Stimulated activated CD4-positive, alpha-beta T cell treated with anti-CD3 and anti-CD28 coated beads, TNF-alpha, amount 100 ng/mL, for 24 hours (primary cell): Measurements from ENCODE around the gene FAM78A.

Experiments
- DNase-seq, 3 experiments: peaks; one replicate each; pipeline ENCODE4 v3.0.0-alpha.2; 2020; ENCODE audit warnings: low read depth in 3 of 3

FAM78A gene, protein sequence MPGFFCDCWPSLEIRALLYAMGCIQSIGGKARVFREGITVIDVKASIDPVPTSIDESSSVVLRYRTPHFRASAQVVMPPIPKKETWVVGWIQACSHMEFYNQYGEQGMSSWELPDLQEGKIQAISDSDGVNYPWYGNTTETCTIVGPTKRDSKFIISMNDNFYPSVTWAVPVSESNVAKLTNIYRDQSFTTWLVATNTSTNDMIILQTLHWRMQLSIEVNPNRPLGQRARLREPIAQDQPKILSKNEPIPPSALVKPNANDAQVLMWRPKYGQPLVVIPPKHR

DNA sequence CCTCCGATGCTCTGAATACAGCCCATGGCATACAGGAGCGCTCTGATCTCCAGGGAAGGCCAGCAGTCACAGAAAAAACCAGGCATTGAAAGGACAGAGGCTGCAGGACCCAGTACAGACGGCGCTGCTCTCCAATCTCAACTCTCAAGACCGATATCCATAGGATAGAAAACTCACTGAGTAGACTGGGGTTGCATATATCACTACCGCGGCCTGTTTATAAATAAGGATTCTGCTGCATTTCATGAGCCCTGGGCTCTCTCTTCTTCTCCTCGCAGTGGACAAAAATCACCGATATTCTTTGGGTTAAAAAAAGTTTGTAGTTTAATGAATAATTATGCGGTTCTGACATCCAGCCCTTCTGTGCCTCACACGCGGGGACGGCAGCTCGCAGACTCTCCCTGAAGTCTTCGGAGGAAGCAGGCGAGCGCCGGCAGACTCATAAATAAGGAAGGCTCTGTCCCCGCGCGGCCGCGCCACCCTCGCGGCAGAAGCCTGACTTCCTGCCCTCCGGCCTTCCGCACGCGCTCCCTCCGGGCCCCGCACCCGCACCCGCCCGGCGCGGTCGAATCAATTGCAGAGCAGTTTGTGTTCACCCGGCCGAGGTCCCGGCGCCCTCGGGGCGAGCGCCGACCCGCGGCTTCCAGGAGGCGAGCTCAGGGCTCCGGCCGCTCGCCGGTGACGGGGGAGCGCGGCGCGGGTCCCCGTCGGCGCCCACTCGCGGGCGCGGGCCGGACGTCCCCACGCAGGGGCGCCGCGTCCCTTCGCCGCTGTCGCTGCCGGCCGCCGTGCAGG lies at the start of gene FAM78A:
Gene FAM78A (minus strand): TSS at position 417 of the 795 bp plus-strand sequence. CDS start 331 bp downstream, at position 86.
- DNase-seq, result peak in 1 of 3 experiments; percentile 59

DNA sequence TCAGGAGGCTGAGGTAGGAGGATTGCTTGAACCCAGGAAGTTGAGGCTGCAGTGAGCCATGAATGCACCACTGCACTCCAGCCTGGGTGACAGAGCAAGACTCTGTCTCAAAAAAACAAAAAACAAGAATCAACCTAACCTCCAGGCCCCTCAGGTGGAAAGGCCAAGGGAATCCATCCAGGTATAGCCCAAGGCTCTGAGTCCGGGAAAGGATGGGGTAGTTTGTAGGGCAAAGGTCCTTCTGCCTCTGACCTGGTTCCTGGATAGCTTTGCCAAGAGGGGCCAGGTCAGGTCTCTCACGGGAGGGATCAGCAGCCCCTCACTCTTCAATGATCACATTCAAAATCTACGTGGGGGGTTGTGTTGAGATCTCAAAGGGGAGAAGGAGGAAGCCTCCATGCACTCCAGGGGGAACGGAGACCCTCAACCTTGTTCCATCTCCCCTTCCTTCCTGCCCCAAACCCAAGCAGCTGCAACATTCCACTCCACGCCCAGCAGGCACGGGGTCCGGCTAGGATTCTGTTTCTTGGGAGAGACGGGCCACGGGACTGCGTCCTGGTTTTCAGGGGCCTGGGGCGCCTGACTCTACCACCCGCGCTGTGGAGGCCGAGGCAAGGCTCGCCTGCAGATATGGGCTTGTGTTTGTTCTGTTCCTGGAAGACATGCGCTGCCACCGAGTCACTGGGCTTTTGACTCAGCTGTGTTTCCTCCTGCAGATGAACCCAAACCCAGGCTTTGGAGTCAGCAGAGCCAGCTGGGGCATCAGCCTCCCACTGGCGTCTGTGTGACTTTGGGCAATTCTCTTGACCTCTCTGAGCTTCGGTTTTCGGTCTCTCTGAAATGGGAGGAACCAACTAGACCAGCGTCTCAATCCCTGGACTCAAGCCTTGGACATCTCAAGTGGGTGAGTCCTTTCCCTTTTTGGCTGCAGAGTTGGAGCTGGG lies 48.7 kb upstream of the FAM78A start:
- DNase-seq, result no peak

DNA sequence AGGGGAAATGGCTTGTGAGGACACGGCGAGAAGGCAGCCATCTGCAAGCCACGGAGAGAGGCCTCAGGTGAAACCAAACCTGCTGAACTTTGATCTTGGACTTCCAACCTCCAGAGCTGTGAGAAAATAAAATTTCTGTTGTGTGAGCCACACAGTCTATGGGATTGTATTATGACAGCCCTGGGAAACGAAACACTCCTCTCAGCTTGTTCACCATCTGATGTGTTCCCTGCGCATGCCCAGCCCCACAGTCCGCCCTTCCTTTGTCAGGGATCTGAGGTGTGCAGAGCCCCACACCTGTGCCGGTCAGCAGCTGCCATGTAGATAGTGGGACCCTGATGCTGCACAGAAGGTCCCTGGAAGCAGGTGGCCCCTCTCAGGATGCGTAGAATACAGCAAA lies 47.3 kb upstream of the FAM78A start:
- DNase-seq, result no peak

DNA sequence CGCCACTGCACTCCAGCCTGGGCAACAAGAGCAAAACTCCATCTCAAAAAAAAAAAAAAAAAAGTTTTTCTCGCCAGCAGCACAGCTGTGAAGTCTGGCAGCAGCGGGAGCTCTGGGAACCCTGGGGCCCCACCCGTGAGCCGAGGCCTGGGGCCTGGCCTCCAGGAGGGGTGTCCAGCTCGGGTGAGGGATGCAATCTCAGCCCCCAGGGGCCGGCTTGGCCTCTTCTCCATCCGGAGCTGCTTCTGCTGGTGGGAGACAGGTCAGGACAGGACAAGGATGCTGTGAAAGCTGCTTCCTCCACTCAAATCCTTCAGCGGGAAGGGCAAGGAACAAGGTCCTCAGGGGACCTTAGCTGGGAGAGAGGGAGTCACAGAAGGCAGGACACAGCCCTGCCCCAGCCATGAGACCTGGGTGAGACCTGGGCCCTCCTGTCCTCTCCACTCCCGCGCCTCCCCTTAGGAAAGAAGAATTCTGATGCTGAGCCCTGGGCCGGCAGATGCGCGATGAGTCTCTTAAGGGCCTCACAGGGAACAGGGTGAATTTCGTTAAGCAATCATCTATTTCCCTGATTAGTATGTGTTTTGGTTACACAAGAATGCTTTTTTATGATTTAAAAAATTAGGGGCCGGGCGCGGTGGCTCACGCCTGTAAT lies 43.8 kb upstream of the FAM78A start:
- no peak for DNase-seq

DNA sequence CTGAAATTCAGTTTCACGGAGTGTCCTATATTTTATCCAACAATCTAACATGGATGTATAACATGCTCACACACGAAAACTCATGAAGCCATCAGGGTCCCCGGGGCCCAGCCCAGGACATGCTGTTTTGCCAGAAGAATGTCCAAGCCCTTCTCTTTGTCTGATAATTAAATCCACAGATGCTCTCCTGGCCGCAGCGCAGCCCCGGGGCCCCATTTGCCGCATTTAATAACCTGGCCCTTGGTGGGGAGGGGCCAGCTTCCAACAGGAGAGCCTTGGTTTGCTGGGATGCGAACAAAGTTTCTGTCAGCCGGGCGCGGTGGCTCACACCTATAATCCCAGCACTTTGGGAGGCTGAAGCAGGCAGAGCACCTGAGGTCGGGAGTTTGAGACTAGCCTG lies 43.2 kb upstream of the FAM78A start:
- no peak for DNase-seq

DNA sequence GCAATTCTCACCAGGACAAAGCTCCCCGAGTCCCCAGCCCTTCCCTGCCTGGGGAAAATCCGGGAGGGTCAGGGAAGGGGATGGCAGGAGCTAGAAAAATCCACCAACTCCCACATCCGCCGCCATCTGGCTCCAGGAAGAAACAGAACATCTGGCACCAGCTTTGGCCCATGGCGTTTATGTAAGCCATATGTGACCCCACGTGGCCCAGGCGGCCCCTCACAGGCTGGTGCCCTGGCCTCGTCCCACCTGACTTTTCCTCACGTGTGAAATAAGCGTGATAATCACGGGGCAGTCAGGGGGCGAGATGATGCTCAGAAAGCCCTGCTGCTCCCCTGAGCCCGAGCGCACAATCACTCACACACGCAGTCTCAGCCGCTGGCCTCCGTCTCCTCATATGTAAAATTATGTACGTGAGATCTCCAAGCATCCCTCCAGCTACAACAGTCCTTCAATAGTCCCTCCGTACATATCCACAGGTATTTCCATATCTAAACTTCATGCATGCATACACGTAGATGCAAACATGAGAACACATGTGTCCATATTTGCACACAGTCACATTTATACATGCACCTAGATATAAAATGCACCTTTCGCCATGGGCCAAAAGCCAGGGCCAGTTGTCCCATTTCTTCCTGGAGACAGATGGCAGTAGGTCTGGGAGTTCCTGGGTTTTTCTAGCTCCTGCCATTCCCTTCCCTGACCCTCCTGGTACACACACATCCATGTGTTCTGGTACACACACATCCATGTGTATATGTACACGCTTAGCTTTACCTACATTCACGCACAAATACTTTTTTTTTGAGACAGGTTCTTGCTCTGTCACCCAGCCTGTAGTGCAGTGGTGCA lies 42.1 kb upstream of the FAM78A start:
- DNase-seq, result no peak

DNA sequence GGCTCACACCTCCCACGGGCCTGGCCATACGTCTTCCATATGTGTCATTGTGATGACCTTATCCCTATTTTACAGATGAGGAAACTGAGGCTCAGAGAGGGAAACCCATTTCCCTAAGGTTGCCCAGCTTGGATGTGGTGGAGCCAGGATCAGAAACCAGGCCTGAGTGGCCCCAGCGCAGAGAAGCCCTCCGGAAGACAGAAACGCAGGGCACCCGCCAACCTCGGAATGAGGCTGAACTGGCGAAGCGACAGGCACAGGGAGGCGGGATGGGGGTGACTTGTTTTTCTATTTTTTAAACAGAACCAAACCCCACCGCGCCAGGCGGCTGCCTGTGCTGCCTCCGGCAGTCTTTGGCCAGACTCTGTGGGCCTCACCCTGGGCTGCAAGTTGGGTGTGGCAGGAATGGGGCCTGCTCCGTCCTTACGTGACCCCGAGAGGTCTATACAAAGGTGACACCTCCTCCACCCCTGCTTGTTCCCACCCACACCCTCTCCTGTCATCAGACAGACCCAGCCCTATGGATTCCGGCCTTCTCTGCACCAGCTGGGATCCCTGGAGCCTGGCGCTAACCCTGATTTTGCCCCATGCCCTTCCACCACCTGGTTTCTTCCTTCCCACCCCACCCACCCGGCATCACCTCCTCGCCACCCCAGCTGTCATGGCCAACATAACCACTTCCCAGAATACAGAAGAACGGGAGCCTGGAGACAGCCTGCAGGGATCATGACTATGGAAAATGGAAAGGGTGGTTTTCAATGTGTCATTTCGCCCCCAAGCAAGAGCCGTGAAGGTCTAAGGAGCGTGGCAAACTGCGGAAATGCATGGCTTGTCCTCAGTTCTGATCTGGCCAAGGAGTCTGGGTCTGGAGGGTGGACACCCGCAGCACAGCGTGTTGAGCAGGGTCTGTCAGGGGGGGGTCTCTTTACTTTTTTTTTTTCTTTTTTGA lies 36.8 kb upstream of the FAM78A start:
- no peak for DNase-seq

DNA sequence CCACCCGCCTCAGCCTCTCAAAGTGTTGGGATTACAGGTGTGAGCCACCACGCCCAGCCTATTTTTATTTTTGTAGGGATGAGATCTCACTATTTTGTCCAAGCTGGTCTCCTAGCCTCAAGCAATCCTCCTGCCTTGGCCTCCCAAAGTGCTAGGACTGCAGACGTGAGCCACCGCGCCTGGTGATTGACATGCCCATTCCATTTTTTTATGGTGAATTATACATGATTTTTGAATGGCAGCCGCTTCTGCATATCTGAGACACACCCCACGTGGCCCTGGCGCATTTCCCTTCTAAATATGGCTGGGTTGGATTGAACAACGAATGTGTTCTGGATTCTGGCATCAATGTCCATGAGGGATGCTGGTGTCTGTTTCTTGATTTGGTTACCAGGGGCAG lies 35.9 kb upstream of the FAM78A start:
- DNase-seq, result no peak

DNA sequence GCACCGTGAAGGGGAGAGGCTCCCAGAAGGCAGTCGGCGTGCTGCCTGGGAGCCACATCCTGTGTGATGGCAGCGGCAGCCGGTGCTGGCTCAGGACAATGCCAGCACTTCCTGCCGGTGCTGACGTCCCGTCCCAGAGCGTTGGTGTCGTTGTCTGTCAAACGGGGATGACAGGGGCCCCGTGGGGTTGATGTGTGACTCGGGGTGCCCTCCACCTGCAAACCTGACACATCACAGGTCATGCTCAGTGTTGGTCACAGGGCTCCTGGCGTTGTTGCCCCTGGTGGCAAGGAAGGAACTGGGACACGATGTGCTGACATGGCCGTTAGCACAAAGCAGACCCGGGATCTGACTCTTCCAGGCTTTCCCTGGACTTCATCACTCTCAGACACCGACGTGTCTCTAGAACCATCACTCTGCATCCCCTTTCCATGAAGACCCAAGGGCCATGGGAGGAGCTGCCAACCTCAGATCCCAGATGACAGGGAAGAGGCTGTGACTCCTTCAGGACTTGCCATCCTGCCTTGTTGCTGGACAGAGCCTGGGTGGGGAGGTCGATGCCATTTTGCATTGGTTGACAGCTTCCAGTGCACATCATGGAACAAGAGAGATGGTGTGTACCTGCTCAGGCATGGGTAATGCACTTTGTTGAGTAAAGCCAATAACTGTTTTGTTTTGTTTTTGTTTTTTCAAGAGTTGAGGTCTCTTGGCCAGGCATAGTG lies 34.7 kb upstream of the FAM78A start:
- DNase-seq, result peak; percentile 17 to 60 (median 22)

DNA sequence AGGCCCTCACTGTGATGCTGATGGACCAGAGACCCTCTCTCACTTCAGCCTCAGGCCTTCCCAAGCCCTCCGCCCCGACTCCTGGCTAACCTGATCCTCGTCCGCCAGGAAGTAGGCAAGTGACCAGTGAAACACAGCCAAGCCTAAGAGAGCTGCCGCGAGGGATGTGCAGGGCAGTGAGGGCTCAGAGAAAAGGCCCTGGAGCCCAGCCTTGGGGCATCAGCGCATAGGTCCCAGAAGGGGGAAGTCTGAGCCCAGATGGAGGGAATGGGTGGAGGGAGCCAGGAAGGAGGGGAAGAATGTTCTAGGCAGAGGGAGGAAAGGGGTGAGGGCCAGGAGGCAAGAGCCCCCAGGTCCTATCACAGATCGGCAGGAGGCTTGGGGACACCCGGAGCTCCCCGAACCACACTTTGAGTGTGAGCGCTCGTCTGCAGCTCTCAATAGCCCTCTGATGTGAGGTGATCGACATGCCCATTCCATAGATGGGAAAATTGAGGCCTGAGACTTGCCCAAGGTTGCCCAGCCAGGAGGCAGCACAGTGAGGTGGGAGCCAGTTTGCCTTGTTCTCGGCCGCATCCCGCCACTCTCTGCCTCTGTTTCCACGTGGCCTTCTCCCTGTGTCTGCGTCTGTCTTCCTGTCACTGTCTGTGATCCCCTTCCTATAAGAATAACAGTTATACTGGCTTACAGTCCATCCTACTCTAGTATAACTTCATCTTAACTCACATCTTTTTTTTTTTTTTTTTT lies 33.4 kb upstream of the FAM78A start:
- DNase-seq, result no peak

DNA sequence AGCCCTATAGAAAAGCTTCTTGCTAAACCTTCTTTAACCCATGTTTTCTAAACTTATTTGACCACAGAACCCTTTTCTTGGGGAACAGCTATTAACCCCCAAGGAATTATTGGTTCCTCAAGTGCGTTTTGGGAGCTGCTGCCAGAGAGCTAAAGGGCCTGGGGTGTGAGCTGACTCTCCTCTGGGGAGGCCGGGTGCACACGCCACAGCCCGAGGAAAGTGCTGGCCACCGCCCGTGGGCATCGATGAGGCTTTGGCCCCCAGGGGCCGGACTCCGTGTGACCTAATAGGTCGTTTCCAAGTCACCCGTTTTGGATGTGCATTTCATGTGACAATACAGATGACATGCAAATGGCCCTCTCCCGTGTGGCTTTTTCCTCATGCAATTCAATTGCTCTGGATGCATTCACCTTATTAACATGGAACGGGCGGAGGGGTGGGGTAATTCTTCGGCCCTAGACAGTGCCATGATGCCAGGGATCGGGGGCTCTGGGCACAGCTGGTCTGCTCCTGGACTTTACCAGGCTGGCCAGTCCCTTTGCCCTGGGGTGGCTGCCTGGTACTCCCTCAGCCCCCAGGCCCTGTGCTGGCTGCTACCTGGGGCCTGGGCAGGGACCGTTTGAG lies 32.7 kb upstream of the FAM78A start:
- no peak for DNase-seq

DNA sequence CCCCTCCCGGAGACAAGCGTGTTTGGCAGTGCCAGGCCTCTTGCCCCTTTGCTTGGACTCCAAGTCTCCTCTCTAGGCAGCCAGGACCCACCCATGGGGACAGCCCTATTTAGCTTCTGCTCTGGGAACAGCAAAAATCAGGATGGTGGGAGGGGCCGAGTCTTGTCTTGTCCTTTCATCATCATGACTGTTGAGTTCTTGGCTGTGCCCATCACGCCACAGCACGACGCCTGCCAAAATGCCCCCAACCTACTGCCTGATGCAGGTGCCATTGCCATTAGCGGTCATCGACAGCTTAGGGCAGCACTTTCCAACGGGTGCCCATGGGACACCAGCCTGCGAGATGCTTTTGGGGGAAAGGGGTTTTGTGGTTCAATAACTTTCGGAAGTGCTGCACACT lies 32.1 kb upstream of the FAM78A start:
- no peak for DNase-seq

DNA sequence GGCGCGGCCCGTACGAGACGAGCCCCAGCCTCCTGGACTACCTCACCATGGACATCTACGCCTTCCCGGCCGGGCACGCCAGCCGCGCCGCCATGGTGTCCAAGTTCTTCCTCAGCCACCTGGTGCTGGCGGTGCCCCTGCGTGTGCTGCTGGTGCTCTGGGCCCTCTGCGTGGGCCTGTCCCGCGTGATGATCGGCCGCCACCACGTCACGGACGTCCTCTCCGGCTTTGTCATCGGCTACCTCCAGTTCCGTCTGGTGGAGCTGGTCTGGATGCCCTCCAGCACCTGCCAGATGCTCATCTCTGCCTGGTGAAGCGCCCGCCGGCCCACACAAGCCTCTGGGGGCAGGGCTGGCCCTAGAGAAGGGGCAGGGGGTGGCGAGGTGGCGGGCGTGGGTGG lies 31.7 kb upstream of the FAM78A start:
- no peak for DNase-seq

DNA sequence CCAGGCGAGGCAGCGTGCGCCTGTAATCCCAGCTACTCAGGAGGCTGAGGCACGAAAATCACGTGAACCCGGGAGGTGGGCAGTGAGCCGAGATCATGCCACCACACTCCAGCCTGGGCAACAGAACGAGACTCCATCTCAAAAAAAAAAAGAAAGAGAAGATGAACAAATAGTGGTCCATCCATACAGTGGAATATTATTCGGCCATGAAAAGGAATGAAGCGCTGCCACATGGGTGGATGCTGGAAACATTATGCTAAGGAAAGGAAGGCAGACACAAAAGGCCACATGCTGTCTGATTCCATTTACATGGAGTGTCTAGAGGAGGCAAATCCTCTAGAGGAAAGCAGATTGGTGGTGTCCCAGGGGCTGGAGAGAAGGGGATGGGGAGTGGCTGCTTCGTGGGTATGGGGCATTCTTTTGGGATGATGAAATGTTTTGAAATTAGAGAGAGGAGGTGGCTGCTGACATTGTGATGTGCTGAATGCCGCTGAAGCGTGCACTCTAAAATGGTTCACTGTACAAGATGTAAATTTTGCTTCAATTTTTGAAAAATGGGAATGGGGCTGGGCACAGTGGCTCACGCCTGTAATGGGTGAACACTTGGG lies 30.2 kb upstream of the FAM78A start:
- DNase-seq, result no peak

DNA sequence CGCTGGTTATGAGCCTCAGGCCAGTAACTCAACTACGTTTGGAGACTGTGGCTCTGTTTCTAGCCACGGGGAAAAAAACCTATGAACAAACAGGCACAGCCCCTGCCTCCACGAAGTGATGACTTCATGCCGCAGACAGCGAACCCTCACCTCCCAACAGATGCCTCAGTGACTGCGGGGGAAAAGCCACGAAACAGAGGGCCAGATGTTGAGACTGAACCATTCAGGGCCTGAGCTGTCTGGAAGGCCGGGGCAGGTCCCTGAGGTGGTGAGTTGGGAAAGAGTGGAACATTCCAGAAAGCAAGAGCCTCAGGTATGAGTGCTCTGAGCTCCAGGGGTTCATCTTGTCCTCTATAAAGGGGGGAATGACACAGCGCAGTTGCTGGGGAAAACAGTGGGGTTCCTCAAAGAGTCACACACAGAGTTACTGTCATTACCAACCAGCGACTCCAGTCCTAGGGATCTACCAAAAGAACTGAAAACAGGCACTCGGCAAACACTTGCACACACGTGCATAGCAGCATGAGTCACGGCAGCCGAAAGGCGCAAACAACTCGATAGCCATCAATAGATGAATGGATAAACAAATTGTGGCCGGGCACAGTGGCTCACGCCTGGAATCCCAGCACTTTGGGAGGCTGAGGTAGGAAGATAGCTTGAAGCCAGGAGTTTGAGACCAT lies 28.5 kb upstream of the FAM78A start:
- no peak for DNase-seq
